SH-SY5Y (cell line): ENCODE results near the gene ARHGEF3.

ENCODE experiments used
- GATA2 ChIP-seq: IDR thresholded peaks from 2 replicates; pipeline ENCODE4 v1.6.1; 2011; ENCODE audit warnings: mild to moderate bottlenecking, low read depth, low read length
- GATA3 ChIP-seq: IDR thresholded peaks from 2 replicates; pipeline ENCODE4 v1.6.1; 2011; ENCODE audit warnings: low read depth, mild to moderate bottlenecking, low read length, moderate library complexity

- TF ChIP-seq GATA3, result no peak
- no peak for TF ChIP-seq GATA2
Observed at GRCh38 chr3:56737006-56737405, 64.7 kb downstream of the ARHGEF3 start.
